ENCODE measurements around the gene CCDC40.

The CCDC40 gene

GRCh38 chr17:80049986-80050385, 13.5 kb downstream of the CCDC40 start:
- in situ Hi-C loops (cut with HindIII; ENCODE audit: low sequenced_read_pairs) = no loop called here
- no peak overlapping the region for H3K4me3 ChIP-seq (ENCODE audit: low read depth, low read length)
- DNase-seq (ENCODE audit: low read depth) = no peak
- TF ChIP-seq, protein P1, sequence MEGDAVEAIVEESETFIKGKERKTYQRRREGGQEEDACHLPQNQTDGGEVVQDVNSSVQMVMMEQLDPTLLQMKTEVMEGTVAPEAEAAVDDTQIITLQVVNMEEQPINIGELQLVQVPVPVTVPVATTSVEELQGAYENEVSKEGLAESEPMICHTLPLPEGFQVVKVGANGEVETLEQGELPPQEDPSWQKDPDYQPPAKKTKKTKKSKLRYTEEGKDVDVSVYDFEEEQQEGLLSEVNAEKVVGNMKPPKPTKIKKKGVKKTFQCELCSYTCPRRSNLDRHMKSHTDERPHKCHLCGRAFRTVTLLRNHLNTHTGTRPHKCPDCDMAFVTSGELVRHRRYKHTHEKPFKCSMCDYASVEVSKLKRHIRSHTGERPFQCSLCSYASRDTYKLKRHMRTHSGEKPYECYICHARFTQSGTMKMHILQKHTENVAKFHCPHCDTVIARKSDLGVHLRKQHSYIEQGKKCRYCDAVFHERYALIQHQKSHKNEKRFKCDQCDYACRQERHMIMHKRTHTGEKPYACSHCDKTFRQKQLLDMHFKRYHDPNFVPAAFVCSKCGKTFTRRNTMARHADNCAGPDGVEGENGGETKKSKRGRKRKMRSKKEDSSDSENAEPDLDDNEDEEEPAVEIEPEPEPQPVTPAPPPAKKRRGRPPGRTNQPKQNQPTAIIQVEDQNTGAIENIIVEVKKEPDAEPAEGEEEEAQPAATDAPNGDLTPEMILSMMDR (IDR thresholded peaks at IDR 0.05; ENCODE audit: low read depth, low read length, missing control alignments) = no peak

DNA sequence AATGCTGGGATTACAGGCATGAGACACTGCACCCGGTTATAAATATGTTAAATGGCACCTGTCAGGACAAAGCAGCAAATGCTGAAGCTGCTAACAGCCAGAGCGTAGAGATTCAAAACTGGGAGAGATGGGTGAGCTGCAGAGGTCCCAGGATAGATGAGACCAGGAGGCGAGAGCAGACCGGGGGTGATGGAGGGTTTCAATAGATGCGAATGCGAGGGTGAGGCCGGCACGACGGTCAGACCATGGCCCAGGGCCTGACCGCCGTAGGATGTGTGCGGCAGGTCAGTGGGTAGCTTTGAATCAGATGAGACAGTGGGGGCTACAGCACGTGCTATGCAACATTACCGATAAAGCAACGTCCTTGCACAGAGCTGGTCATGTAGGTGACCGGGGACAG, 14.3 kb downstream of the CCDC40 start:
- in situ Hi-C loops (cut with HindIII; ENCODE audit: low sequenced_read_pairs) = no loop called here

GRCh38 chr17:80051681-80052080, 15.2 kb downstream of the CCDC40 start:
- H3K4me3 ChIP-seq (ENCODE audit: low read depth, low read length) = no peak overlapping the region
- TF ChIP-seq, protein P1 (IDR thresholded peaks at IDR 0.05; ENCODE audit: low read depth, low read length, missing control alignments) = no peak
- in situ Hi-C loops (cut with HindIII; ENCODE audit: low sequenced_read_pairs) = no loop called here
- no peak for DNase-seq (ENCODE audit: low read depth)

More for the DNA sequence above, 14.3 kb downstream of the CCDC40 start:
- no peak overlapping the region for H3K4me3 ChIP-seq (ENCODE audit: low read depth, low read length)
- no peak for DNase-seq (ENCODE audit: low read depth)
- TF ChIP-seq, protein P1 (IDR thresholded peaks at IDR 0.05; ENCODE audit: low read depth, low read length, missing control alignments) = no peak

DNA sequence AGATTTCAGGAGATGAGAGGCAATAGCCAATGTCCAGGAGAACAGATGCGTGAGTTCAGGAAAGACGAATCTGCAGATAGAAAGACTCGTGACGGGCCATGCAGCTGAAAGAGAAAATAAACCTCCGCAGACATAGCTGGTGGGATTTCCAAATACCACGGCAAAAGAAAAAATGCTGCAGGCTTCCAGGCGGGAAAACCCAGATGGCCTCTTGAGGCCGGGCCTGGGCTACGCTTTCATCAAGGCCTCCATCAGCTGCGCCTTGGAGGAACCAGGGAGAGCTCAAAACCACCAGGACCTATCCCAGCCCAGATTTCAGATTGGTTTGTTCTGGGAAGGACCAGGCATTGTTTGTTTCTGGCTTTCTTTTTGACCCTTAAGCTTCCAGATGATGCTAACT, 16.7 kb downstream of the CCDC40 start:
- in situ Hi-C loops (cut with HindIII; ENCODE audit: low sequenced_read_pairs) = no loop called here
- H3K4me3 ChIP-seq (ENCODE audit: low read depth, low read length) = no peak overlapping the region
- TF ChIP-seq, protein P1 (IDR thresholded peaks at IDR 0.05; ENCODE audit: low read depth, low read length, missing control alignments) = no peak

GRCh38 chr17:80055597-80055996, 19.2 kb downstream of the CCDC40 start:
- no peak overlapping the region for H3K4me3 ChIP-seq (ENCODE audit: low read depth, low read length)
- no peak for DNase-seq (ENCODE audit: low read depth)
- in situ Hi-C loops (cut with HindIII; ENCODE audit: low sequenced_read_pairs) = no loop called here
- TF ChIP-seq, protein P1 (IDR thresholded peaks at IDR 0.05; ENCODE audit: low read depth, low read length, missing control alignments) = no peak

More for the DNA sequence above, 16.7 kb downstream of the CCDC40 start:
- no peak for DNase-seq (ENCODE audit: low read depth)

GRCh38 chr17:80058311-80058955, 22.0 kb downstream of the CCDC40 start:
- TF ChIP-seq, protein P1 (IDR thresholded peaks at IDR 0.05; ENCODE audit: low read depth, low read length, missing control alignments) = no peak
- DNase-seq (ENCODE audit: low read depth) = no peak
- no peak overlapping the region for H3K4me3 ChIP-seq (ENCODE audit: low read depth, low read length)
- in situ Hi-C loops (cut with HindIII; ENCODE audit: low sequenced_read_pairs) = no loop called here

Data from astrocyte of the cerebellum (primary cell).